Uterus (tissue), 4 donors: Measurements from ENCODE around the gene BRD3. TPM values are rescaled to one million over a fixed set of nuclear protein-coding genes. Genes with fewer than 3 reads are reported as not detected.

Source experiments
- DNase-seq, 2 donors: peaks; one replicate each; pipeline ENCODE4 v3.0.0-alpha.2; 2019 to 2020
- H3K27ac ChIP-seq, 2 donors: fragments of 200-600 bp; sonication (generic); 1 replicate in 1 of 2; 2 replicates in 1 of 2; pipeline ENCODE4 v1.5.1; 2016 to 2018
- H3K27me3 ChIP-seq, 2 donors: fragments of 200-600 bp; sonication (generic); one replicate each; pipeline ENCODE4 v1.5.1; 2018 to 2019; ENCODE audit warnings: control low read depth in 1 of 2
- H3K36me3 ChIP-seq, 2 donors: fragments of 200-600 bp; sonication (generic); one replicate each; pipeline ENCODE4 v1.5.1; 2019; ENCODE audit warnings: control low read depth in 1 of 2
- H3K4me1 ChIP-seq, 2 donors: fragments of 200-600 bp; sonication (generic); one replicate each; pipeline ENCODE4 v1.5.1; 2018 to 2019; ENCODE audit warnings: control low read depth in 1 of 2
- H3K4me3 ChIP-seq, 2 donors: fragments of 200-600 bp; sonication (generic); 1 replicate in 1 of 2; 2 replicates in 1 of 2; pipeline ENCODE4 v1.5.1; 2018 to 2019; ENCODE audit warnings: mild to moderate bottlenecking in 1 of 2
- H3K9me3 ChIP-seq, 2 donors: fragments of 200-600 bp; sonication (generic); one replicate each; pipeline ENCODE4 v1.5.1; 2019; ENCODE audit warnings: control low read depth in 1 of 2
- CTCF ChIP-seq, 4 experiments: fragments of 200-600 bp in 2 of 4; fragments of 450-650 bp in 2 of 4; sonication (generic) in 2 of 4; IDR thresholded peaks; one replicate each; pipeline ENCODE4 v1.5.1; 2016 to 2019; ENCODE audit warnings: antibody characterized with exemption in 4 of 4, mild to moderate bottlenecking in 2 of 4, moderate library complexity in 1 of 4
- POLR2A ChIP-seq, 2 donors: fragments of 450-650 bp; IDR thresholded peaks; one replicate each; pipeline ENCODE4 v1.6.1; 2016; ENCODE audit warnings: antibody characterized with exemption in 2 of 2, mild to moderate bottlenecking in 1 of 2, moderate library complexity in 1 of 2
- intact Hi-C: fragments of 100-400 bp; cut with DNase I; formaldehyde crosslinking; loops from one replicate; pipeline ENCODE4 v1.15.1; 2023; ENCODE audit warnings: low total_unique reads
- total RNA-seq, 4 donors: library from RNA; depleted of rRNA in 3 of 4; stranded (reverse); fragments of >200 nt in 3 of 4; gene quantifications; one replicate each; pipeline versions ENCODE4 v1.1.0 to v1.2.4, GENCODE V29; 2014 to 2023
- donor health status: DM: yes; HTN: yes; CAD: no.

The BRD3 gene
- total RNA-seq, 4 donors from 2014 or later = 7.2 to 85.0 (median 42.6) TPM

- H3K4me3 ChIP-seq = peak overlapping the region in 1 of 2 donors; percentile 69
- no peaks in the 10 kb centered on the region for H3K36me3 ChIP-seq
- intact Hi-C loops = no loop called here
- TF ChIP-seq POLR2A (IDR thresholded peaks at IDR 0.05) = no peak
- TF ChIP-seq CTCF (IDR thresholded peaks at IDR 0.05) = no peak
- H3K27ac ChIP-seq = no peak overlapping the region
- H3K4me1 ChIP-seq = peaks cover 0 to 6% of the 10 kb centered on the region in 2 donors
- no peaks in the 10 kb centered on the region for H3K9me3 ChIP-seq
- no peaks in the 10 kb centered on the region for H3K27me3 ChIP-seq
- peak in 1 of 2 donors; percentile 13 for DNase-seq
Observed at GRCh38 chr9:134069480-134070399, 1.9 kb upstream of the BRD3 start.

- intact Hi-C loops = no loop called here
- peak overlapping the region; percentile 69 to 100 for H3K4me3 ChIP-seq
- H3K4me1 ChIP-seq = peaks cover under 1 to 7% of the 10 kb centered on the region in 2 donors
- no peaks in the 10 kb centered on the region for H3K36me3 ChIP-seq
- peak in 1 of 2 donors; percentile 20 for DNase-seq
- no peaks in the 10 kb centered on the region for H3K9me3 ChIP-seq
- no peak for TF ChIP-seq CTCF (IDR thresholded peaks at IDR 0.05)
- no peak for TF ChIP-seq POLR2A (IDR thresholded peaks at IDR 0.05)
- H3K27me3 ChIP-seq = no peaks in the 10 kb centered on the region
- H3K27ac ChIP-seq = peak overlapping the region; percentile 100
Observed at GRCh38 chr9:134068744-134069479, 1.1 kb upstream of the BRD3 start.

- intact Hi-C loops = no loop called here
- peak in 1 of 2 donors; percentile 23 for DNase-seq
- no peaks in the 10 kb centered on the region for H3K27me3 ChIP-seq
- H3K4me1 ChIP-seq = peaks cover 12 to 24% of the 10 kb centered on the region in 2 donors
- H3K4me3 ChIP-seq = peak overlapping the region; percentile 69 to 76
- H3K27ac ChIP-seq = peak overlapping the region; percentile 82 to 100
- no peaks in the 10 kb centered on the region for H3K36me3 ChIP-seq
- H3K9me3 ChIP-seq = no peaks in the 10 kb centered on the region
- TF ChIP-seq CTCF (IDR thresholded peaks at IDR 0.05) = no peak
- TF ChIP-seq POLR2A (IDR thresholded peaks at IDR 0.05) = no peak
Observed at GRCh38 chr9:134066913-134067851, 644 bp downstream of the BRD3 start.

- no peaks in the 10 kb centered on the region for H3K27me3 ChIP-seq
- intact Hi-C loops = no loop called here
- H3K27ac ChIP-seq = peak overlapping the region; percentile 82 to 100
- H3K9me3 ChIP-seq = no peaks in the 10 kb centered on the region
- no peak for DNase-seq
- TF ChIP-seq CTCF (IDR thresholded peaks at IDR 0.05) (no peak), POLR2A (IDR thresholded peaks at IDR 0.05) (no peak)
- peaks cover 12 to 31% of the 10 kb centered on the region in 2 donors for H3K4me1 ChIP-seq
- no peaks in the 10 kb centered on the region for H3K36me3 ChIP-seq
- peak overlapping the region; percentile 69 to 76 for H3K4me3 ChIP-seq
Observed at GRCh38 chr9:134066526-134066912, 1.3 kb downstream of the BRD3 start.
